GM18517 (cell line): ENCODE measurements around the gene KNDC1.
"Not testable (repeated sequence)": the region's sequence is repeated elsewhere in the genome, so short reads cannot be mapped to it uniquely, and the experiment has no call there.

Experiments used
- ATAC-seq: cut with Tn5 transposase; IDR thresholded peaks from one replicate; pipeline ENCODE4 v1.9.1; 2021; ENCODE audit warnings: mild to moderate bottlenecking, moderate library complexity; ENCODE audit not compliant: unreplicated experiment

The KNDC1 gene, protein sequence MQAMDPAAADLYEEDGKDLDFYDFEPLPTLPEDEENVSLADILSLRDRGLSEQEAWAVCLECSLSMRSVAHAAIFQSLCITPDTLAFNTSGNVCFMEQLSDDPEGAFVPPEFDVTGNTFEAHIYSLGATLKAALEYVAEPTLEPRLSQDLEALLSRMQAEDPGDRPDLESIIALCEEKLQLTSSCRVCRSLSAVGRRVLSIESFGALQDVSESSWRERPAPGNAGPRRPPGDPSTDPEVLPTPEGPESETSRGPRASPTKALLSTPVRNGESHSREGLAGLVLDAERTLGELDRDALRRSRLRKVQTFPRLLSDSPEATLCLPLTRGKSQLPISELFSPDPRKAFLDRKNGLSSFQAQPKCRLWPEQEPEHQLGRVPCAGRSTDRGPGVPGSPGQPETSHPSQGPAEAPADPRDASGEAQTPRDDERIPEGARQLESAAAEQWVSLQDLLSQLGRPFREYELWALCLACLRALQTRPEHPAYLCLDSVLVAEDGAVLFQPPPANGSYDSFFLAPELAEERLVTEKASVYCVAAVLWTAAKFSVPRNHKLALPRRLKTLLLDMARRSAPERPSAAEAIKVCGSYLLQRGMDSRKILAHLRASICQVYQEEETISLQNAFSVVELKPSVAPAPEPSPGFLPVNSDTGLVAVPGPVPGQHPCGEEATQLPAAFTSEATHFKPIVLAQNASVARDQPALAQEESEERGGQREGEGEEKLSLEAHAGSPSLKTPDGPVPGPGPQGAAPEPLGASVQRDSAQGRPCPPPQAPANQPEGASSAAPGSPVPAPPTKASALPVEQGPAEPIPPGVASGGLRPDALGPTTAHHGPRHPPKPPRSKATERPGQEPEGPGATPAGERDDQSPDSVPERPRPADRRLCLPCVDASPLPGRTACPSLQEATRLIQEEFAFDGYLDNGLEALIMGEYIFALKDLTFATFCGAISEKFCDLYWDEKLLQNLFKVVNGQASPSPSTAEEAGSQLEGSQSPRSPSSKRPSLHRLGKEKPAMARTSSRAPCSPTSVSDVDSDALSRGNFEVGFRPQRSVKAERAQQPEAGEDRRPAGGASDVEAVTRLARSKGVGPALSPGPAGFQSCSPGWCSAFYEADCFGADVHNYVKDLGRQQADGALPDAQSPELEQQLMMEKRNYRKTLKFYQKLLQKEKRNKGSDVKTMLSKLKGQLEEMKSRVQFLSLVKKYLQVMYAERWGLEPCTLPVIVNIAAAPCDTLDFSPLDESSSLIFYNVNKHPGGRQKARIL (N-terminal part only)

DNA sequence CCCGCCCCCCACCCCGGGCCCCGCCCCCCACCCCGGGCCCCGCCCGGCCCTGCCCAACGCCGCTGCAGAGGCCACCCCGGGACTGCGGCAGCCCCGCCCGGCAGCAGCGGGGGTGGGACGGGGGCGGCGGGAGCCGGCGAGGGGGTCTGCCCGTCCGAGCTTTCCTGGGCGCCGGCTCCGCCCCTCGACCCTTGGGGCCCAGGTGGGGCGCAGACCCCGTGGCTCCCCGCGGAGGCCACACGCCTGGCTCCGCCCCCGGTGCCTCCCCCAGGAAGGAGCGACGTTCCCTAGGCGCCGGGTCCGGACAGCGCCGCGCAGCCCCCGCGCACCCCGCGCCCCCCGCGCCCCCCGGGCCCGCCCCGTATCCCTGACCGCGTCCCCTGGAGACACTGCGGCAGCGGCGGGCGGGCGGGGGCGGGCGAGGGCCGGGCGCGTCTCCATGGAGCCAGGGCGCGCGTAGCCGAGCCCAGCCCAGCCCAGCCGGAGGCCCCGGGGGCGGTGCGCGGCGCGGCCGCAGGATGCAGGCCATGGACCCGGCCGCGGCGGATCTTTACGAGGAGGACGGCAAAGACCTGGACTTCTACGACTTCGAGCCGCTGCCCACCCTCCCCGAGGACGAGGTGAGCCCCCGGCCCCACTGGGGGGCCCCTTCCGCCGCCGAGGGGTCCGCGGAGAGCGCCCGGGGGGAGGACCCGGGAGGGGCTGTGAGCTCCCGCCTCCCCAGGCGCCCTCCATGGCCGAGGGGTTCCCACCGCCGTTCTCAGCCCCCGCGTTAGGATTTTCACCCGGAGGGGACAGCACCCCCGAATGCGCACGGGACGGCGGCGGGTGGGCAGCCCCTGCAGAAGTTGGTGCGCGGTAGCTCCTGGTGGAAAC, at the start of gene KNDC1:
TSS of gene KNDC1 (plus strand) at position 270 of the 876 bp plus-strand sequence. CDS start at position 519, 249 bp downstream.
- no peak for ATAC-seq

DNA sequence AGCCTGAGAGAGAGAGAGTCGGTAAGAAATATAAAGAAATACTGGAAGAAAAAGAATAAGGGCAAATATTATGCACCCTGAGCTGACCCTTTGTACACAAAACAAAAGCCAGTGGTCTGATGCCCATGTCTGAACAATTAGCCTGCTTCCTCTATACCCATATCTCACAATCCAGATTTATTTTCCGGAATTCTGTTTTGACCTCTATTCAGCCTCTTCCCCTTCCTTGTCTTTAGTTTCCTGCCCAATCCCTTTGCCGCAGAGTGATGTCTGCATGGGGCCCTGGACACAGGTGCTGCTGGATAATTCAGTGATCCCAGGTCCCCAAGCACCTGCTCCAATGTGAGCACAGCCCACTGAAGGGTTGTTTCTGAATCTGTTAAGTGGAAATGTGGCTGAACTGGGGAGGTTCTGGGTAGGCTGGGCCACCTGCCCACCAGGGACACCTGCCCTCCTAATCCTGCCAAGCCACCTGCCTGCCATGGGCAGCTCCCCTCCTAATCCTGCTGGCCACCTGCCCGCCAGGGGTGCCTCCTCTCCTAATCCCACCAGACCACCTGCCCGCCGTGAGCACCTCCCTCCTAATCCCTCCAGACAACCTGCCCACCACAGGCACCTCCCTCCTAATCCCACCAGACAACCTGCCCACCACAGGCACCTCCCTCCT, 49.3 kb upstream of the KNDC1 start:
- no peak for ATAC-seq

DNA sequence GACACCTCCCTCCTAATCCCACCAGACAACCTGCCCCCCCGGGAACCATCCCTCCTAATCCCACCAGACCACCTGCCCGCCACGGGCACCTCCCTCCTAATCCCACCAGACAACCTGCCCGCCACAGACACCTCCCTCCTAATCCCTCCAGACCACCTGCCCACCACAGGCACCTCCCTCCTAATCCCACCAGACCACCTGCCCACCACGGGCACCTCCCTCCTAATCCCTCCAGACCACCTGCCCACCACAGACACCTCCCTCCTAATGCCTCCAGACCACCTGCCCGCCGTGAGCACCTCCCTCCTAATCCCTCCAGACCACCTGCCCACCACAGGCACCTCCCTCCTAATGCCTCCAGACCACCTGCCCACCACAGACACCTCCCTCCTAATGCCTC, 48.4 kb upstream of the KNDC1 start:
- not testable (repeated sequence) for ATAC-seq

DNA sequence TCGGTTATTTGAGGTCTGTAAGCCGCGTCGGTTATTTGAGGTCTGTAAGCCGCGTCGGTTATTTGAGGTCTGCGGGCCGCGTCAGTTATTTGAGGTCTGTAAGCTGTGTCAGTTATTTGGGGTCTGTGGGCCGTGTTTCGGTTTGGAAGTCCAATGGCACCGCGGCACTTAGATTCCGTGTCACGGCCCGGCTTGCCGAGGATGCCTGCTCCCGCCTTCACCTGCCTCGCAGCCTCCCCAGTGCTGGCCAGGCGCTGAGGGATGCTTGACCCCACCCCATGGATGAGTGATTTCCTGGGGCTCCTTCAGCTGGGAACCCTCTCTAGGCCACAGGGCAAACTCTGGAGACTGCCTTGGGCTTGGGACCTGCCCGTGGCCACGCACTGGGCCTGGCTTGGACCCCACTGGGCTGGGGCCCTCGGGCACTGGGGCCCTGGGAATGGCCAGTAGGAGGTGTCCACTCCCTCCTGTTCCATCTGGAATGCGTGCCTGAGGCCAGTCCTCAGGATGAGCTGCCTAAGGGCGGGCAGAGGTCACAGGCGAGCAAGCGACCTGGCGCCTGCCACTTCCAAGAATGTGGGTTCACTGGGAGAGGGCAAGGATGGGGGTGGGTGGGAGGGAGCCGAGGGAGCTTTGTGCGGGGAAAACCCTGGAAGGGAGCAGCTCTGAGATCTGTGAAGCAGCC, 46.7 kb upstream of the KNDC1 start:
- ATAC-seq = no peak

DNA sequence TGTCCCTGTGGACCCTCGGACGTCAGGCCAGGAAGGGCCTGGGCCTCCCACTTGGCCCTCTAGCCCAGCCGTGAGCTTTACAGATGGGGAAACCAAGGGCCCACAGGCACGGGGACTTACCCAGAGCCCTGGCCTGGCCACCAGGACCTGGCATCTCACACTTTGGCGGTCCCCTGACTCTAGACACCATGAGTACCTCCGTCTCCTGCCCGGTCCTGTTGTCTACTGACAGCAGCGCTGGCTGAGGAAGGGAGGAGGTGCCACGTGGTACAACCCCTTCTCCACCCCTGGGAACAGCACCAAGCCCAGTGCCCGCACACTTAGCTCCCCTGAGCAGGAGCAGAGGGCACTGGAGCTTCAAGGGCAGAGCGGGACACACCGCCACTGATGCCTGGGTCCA, 46.2 kb upstream of the KNDC1 start:
- no peak for ATAC-seq

DNA sequence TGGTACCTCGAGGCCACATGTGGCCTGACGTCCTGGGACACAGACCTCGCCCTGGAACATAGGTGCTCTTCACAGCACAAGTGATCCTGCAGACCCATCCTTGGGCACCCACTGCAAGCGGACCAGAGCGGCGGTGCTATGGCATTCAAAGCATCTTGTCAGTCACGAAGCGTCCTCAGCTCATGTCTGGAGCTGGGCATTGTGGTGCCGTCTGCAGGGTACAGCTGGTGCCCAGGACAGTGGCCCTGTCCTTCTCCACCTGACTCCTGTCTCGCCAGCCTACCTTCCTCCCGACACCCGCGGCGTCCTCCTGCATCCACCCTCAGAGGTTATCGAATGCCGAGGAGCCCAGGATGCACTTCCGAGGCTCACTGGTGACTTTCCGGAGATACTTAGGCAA, 45.8 kb upstream of the KNDC1 start:
- no peak for ATAC-seq

DNA sequence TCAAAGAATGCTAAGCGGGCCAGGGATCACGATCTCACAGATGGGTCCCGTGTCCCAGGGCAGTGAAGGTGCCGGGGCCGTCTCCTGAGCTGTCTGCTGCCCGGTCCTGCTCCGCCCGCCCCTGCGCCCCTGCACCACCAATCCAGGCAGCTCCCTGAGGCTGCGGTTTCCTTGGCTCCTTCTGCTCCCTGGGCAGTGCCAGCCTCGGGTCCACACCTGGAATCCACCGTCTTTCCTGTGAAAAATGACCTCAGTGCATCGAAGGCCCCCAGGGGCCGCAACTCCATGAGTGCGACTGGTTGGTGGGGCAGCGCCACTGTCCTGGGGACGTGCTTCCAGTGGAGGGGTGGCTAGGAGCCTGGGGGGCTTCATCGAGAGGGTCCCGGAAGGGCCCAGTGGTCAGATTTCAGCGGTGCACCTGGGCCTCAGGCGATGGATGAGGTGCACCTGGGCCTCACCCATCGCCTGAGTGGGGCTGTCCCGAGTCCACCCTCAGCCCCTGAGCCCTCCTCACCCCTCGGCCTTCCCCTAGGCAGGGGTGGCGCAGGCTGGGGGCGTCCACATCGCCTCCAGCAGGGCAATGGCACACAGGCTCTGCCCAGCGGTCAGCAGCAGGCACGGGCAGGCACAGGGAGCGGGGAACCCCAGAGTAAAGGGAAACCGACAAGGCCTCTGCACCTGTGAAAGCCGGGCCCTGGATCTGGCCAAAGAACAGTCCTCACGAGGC, 45.1 kb upstream of the KNDC1 start:
- ATAC-seq = no peak

DNA sequence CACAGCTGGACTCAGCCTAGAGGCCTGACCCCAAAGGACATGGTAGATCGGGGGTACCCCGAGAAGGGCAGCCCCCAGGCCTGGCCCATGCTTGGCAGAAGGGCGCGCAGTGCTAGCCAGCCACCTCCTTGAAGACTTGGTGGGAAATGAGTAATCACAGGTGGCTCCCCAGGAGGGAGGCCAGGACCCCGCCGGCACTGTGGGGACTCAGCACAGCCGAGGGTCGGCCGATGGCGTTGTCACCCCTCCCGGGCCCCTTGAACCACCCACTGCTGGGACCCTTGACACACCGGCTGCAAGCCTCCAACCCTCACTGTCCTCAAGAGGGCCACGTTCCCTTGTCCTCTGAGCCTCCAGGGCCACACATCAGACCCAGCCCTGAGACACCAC, 44.6 kb upstream of the KNDC1 start:
- ATAC-seq = no peak

DNA sequence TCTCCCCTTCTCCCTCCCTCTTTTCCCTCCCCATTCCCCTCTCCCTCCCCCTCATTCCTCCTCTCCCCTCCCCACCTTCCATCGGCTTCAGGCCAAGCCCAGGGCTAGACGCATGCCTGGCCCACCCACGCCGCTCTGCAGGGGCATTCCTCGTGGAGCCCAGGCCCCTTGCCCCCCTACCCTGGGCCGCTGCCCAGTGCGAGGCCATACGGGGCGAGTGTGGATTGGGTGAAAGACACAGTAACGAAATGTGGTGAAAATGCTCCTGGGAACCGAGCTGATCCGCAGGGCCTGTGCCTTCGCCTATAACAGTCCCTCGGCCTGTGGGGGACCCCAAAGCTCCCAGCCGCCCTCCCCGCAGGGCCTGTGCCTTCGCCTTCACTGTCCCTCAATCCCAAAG, 44.0 kb upstream of the KNDC1 start:
- no peak for ATAC-seq

DNA sequence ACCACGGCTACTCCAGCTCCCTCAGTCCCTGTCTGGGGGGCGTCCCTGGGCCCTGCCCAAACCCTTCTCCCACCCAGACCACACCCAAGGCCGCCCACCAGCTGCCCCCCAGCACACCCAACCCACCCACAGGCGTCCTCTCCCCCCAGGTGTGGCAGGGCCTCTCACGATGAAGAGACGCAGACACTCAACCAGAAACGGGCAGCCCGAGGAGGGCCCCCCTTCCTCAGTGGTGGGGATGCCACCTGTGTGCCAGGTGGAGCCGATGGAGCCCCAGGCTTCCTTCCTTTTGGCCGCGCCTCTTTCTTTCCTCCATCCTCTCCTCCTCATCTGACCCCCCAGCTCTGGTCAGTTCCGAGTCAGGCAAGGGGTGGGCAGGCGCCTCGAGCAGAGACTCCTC, 43.6 kb upstream of the KNDC1 start:
- ATAC-seq = no peak

DNA sequence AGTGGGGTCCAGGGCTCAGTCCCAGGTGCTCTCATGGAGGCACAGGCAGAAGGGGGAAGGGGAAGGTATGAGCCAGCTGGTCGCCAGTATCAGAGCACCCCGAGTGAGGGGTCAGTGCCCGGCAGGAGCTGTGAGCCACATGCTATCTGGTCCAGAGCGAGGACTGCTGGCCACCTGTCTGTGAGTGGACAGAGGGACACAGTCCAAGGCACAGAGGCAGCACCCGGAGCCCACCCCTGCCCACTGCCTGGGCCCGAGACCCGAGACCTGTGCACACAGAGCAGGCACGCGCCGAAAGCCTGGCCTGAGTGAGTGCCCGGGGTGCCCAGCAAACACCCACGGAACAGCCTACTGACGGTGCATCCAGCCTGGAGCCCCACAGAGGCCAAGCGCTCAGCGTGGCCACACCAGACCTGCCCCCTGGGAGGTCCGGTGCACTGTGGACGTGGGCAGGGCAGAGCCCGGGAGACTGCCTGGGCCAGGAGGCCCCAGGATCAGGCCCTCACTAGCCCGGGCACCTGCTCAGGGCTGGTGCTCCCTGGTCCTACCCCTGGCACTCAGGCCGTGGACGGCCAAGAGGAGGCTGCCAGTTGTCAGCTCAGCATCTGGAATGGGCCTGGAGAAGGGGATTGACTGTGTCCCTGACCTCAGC, 42.9 kb upstream of the KNDC1 start:
- no peak for ATAC-seq

DNA sequence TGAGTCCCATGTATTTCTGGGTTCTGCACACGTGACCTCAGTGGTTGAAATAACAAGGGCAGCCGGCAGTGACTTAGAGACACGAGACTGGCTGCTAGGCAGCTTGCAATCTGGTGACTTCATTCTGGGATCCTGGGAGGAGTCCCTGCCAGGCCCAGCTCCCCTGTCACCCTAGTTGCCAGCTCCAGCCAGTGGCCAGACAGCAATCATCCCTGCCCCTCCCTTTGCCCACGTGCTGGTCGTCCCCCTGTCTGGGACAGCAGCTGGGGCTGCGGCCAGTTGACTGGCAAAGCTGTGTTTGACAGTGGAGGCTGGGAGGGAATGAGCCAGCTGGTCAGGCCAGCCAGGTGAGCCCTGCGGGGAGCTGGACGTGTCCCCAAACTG, 42.3 kb upstream of the KNDC1 start:
- ATAC-seq = no peak

DNA sequence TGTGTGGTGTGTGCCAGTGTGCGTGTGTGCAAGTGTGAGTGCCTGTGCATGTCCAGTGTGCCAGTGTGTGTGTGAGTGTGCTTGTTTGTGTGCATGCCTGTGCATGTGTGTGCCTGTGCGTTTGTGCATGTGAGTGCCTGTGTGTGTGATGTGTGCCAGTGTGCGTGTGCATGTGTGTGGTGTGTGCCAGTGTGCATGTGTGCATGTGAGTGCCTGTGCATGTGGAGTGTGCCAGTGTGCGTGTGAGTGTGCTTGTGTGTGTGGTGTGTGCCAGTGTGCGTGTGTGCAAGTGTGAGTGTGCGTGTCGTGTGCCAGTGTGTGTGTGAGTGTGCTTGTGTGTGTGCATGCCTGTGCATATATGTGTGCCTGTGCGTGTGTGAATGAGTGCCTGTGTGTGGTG, 38.5 kb upstream of the KNDC1 start:
- ATAC-seq = no peak

DNA sequence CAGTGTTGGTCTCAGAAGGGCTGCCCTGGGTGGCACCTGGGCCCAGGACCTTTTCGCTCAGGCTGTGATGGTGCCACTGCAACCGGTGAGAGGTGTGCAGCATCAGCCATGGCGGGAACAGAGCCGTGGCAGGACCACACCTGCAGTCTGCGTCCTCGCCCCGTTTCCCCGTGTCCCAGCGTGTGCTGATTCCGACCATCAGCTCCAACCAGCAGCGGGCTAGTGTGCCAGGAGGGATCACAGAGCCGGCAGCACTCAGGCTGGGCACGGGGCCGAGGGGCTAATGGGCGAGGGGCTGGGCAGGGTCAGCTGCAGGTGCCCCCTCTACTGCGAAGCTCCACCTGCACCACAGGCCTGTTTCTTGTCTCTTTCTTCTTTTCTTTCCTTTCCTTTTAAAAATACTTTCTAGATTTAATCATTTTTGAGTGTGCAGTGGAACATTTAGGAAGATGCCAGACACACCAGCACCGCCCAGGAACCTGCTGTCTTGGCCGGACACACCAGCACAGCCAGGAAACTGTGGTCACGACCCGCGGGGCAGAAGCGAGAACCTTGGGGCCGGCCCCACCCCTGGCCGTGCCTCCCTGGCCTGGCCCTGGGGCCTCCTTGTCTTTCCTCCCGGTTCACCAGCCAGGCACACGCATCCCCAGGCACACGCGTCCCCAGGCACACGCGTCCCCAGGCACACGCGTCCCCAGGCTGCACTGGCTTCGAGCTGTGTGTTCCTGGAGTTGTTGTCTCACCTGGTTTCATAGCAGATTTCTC, 37.7 kb upstream of the KNDC1 start:
- ATAC-seq = no peak

DNA sequence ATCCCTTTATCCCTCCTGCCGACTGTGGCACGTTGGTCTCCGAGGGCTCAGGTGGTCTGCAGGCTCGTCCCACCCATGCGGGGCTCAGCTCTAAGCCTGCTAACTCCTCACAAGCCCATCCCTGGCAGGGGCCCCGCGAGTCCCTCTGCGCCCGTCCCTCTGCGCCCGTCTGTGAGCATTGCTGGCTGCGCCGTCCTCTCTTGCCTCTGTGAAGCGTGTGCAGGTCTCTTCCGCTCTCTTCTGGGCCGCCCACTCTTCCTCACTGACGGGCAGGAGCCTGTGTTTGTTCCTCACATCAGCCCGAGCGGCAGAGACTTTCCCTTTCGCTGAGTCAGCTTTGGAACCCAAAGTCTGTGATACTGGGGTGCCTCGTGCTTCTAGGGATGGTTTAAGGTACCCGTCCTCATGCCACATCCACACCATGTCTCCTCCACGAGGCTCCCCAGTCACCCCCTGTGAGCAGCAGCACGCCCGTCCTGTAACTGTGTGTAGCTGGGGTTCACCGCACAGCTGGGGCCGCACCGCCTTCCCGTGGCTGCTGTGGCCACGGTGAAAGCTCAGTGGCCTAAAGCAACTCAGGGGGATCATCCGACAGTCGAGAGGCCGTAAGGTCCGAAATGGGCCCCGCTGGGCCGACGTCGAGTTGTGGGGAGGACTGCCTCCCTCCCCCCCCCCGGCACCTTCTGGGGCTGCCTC, 36.8 kb upstream of the KNDC1 start:
- ATAC-seq = no peak

DNA sequence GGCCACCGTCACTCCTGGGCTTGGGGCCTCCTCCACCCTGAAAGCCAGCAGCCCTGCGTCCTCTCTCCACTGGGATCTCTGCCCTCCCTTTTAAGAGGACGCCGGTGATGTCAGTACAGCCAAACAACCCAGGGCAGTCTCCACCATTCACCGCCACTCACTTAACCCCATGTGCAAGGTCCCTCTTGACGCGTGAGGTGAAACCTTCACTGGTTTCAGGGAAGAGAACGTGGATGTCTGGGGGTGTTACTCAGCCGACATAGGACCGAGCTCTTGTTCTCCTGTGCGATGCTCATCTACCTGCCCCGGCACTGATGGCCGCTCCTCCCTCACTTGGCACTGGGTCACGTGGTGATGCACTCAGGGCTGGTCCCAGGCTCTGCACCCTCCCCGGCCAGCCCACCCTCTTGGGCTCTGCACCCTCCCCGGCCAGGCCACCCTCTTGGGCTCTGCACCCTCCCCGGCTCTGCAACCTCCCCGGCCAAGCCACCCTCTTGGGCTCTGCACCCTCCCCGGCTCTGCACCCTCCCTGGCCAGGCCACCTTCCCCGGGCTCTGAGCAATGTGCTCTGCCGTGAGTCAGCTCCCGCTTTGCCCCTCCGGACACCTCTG, 36.2 kb upstream of the KNDC1 start:
- ATAC-seq = no peak
